GM23248 (cell line): ENCODE results near the gene LPAR2.

Experiments used
- EZH2 ChIP-seq: fragments of 200-600 bp; sonication (generic); IDR thresholded peaks from 2 replicates; pipeline ENCODE4 v1.6.1; 2018; ENCODE audit warnings: antibody characterized with exemption, mild to moderate bottlenecking; ENCODE audit not compliant: insufficient read depth, poor library complexity, severe bottlenecking
- EZH2phosphoT487 ChIP-seq: fragments of 200-600 bp; sonication (generic); IDR thresholded peaks from 2 replicates; pipeline ENCODE4 v1.6.1; 2018; ENCODE audit warnings: antibody characterized with exemption, moderate library complexity, mild to moderate bottlenecking, low read depth; ENCODE audit not compliant: insufficient read depth

DNA sequence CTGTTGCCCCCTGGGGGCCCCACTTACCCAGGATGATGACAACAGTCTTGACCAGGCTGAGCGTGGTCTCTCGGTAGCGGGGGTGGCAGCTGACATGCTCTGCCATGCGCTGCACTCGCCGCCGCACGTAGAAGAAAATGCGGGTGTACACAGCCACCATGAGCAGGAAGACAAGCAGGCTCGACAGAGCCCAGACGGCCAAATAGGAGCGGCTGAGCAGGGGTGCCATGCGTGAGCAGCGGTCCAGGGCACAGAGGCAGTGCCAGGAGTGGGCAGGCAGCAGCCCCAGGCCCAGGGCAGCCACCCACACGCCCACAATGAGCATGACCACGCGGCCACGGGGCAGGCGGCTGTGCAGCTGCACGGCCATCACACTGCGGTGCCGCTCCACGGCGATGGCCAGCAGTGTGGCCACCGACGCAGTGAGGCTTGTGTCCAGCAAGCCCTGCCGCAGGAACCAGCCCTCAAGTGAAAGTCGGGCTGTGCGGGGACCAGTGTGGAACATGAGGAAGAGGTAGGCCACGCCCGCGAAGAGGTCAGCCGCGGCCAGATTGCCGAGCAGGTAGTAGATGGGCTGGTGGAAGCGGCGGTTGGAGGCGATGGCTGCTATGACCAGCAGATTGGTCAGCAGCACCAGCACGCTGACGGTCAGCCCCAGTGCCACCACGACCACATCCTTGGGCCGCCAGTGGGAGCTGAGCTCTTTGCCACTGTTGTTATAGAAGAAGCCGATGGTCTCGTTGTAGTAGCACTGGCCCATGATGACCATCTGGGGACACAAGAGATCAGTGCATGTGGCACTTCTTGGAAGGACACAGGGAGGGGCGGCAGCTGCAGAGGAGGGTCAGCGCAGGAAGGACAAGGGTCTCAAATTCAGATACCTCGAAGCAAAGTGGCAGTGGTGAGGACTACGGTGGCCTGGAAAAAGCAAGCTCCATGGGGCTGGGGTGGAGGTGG, 1.2 kb downstream of the LPAR2 start:
- TF ChIP-seq EZH2phosphoT487 (no peak), EZH2 (no peak)
